GM12891 (cell line): ENCODE measurements around the gene EED.
A peak's percentile ranks its signal among the peaks of the same experiment; 100 is the strongest.

Experiments used
- DNase-seq: peaks from one replicate; pipeline ENCODE4 v3.0.0; 2011; ENCODE audit warnings: low spot score; ENCODE audit not compliant: insufficient read length
- FAIRE-seq: peaks from 2 replicates; lab custom pipeline; 2011; peaks lifted over from hg19 to GRCh38; lab: Jason Lieb, UNC
- PAX5 ChIP-seq: IDR thresholded peaks from 2 replicates; pipeline ENCODE4 v1.6.1; 2011; ENCODE audit warnings: low read length, moderate library complexity, mild to moderate bottlenecking; ENCODE audit not compliant: insufficient read depth, severe bottlenecking
- POLR2A ChIP-seq: IDR thresholded peaks from 2 replicates; pipeline ENCODE4 v1.6.1; 2011; ENCODE audit warnings: low read depth, low read length, control low read depth
- POLR2AphosphoS5 ChIP-seq: IDR thresholded peaks from 2 replicates; pipeline ENCODE4 v1.6.1; 2011; ENCODE audit warnings: low read depth, low read length, control low read depth
- POU2F2 ChIP-seq: IDR thresholded peaks from 2 replicates; pipeline ENCODE4 v1.6.1; 2011; ENCODE audit warnings: low read depth, mild to moderate bottlenecking, control low read depth, low read length, moderate library complexity
- SPI1 ChIP-seq: IDR thresholded peaks from 2 replicates; pipeline ENCODE4 v1.6.1; 2011; ENCODE audit warnings: low read depth, low read length, control low read depth
- TAF1 ChIP-seq: IDR thresholded peaks from 2 replicates; pipeline ENCODE4 v1.6.1; 2011; ENCODE audit warnings: low read depth, low read length, control low read depth

The EED gene

GRCh38 chr11:86313793-86314192 lies 69.2 kb downstream of the EED start:
- TF ChIP-seq PAX5: no peak
- no peak for TF ChIP-seq SPI1
- no peak for TF ChIP-seq POU2F2
- DNase-seq (no peak), FAIRE-seq (peak; percentile 70)

GRCh38 chr11:86314636-86315035 lies 70.1 kb downstream of the EED start:
- FAIRE-seq: no peak
- DNase-seq: no peak
- TF ChIP-seq TAF1 (no peak), POU2F2 (no peak), PAX5 (no peak), POLR2A (no peak), POLR2AphosphoS5 (no peak), SPI1 (no peak)
